Urothelium cell line (cell line): ENCODE measurements around the gene CLDN5.

Experiments
- DNase-seq: peaks from one replicate; pipeline ENCODE4 v3.0.0; 2011; ENCODE audit warnings: low spot score, mixed read lengths
- FAIRE-seq: peaks from 2 replicates; lab custom pipeline; 2011; peaks lifted over from hg19 to GRCh38; lab: Jason Lieb, UNC

Gene CLDN5

GRCh38 chr22:19523240-19524169 lies 705 bp downstream of the CLDN5 start:
- no peak for DNase-seq
- peak; percentile 42 for FAIRE-seq

GRCh38 chr22:19522881-19523239 lies 1.4 kb downstream of the CLDN5 start:
- DNase-seq (peak; percentile 9), FAIRE-seq (no peak)

DNA sequence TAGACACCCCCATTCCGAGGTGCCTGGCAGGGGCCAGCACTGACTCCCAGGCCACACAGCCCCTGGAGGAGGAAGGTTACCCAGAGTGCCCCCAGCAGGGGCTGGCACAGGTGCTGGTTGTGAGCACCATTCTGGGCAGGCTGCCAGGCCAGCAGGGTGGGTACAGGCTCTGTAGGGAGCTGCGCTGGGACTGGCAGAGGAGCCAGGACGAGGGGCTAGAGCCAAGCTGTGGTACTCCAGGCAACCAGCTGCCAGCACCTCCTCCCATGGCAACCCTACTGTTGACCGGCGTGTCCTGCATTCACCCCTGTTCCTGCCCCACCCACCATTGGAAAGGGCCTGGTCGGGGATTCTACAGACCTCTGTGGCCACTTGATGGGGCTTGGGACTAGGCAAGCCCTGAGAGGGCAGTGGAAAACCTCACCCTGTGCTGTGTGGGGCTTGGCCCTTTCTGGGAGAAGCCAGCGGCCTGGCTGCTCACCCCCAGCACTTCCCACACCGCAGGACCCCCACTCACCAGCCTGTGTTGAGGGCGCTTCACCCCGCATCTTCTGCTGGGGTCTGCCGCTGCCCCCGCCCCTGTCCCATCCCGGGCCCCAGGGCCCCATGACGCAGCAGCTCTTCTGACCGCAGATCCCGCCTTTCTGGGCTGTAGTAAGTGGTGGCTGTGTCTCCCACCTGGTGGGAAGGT lies 1.9 kb downstream of the CLDN5 start:
- DNase-seq (peak; percentile 13), FAIRE-seq (no peak)

- FAIRE-seq (no peak), DNase-seq (no peak)
Measured at GRCh38 chr22:19520566-19521305, 3.5 kb downstream of the CLDN5 start.

- peak; percentile 5 for DNase-seq
- FAIRE-seq = no peak
Measured at GRCh38 chr22:19520007-19520406, 4.2 kb downstream of the CLDN5 start.

GRCh38 chr22:19519041-19519926 lies 4.9 kb downstream of the CLDN5 start:
- DNase-seq = peak; percentile 4
- FAIRE-seq = no peak

- FAIRE-seq (no peak), DNase-seq (no peak)
Measured at GRCh38 chr22:19518635-19519034, 5.6 kb downstream of the CLDN5 start.

DNA sequence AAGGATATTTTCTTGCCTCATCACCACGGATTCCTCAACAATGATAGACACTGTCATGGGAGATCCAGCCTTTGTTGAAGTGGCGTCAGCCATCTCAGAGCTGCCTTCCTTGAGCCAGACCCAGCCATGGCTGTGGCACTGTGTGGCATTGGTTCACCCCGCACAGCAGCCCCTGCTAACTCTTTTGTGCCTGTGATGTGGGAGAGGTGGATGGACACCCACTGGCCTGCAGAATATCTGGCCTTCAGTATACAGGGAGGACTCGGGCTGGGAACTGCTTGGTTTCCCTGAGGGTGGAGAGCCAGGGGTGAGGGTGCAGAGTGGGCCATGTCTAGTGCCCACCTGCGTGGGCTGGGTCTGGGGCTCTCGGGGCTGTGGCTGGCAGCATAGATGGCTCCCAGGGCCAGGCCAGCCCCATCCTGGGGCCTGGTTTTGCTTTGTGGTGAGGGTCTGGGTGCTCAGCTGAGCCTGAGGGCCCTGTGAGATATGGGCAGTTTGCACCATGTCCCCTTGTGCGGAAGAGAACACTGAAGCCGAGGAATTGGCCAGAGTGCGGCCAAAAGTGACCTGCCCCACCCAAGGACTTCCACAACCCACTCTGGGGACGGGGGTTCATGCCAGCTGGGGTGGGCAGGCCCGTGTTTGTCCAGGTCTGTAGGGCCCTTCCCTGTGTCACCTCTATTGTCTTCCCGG lies 6.1 kb downstream of the CLDN5 start:
- FAIRE-seq = peak; percentile 9
- peak; percentile 2 for DNase-seq

DNA sequence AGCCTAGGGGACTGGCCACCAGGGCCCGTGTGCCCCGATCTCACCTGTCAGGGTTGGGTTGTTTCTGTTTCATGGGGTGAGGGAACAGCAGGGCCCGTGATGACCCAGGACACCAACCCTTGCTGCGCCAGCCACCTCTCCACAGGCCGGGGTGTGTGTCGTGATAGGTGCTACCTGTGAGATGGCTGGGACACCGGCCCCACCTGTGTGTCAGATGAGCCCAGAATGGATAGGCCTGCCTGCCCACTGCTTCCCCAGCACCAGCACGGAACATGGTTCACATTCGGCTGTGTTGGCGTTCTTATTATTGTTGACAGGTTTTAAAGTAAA lies 7.1 kb downstream of the CLDN5 start:
- FAIRE-seq (peak; percentile 50), DNase-seq (peak; percentile 4)

DNA sequence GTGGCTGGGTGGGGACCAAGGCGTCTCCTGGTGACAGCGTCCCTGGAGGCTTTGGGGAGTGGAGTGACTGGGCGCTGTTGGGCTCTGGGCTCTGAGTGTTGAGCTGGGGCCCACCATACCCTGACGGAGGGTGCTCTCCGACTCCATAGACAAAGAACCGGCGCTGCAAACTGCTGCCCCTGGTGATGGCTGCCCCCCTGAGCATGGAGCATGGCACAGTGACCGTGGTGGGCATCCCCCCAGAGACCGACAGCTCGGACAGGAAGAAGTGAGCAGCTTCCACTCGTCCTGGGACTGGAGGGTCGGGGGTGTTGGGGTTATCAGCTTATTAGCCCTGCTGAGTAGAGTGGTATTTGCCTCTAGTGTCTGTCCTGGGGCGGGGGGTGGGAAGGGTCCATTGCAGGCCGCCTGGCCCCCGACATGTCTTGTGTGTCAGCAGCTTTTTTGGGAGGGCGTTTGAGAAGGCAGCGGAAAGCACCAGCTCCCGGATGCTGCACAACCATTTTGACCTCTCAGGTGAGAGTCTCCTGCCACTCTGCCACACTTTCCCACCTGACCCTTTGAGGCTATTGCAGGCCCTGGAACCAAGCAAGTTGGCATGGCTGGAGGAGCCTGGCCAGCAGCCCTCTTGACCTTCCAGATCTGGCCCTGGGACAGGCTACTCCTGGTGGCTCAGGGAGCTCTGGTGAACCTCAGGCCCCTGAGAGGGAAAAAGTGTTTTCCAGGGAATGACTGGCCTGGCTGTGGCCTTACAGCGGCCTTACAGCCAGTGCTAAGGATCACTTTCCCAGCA lies 7.6 kb downstream of the CLDN5 start:
- FAIRE-seq = no peak
- no peak for DNase-seq

DNA sequence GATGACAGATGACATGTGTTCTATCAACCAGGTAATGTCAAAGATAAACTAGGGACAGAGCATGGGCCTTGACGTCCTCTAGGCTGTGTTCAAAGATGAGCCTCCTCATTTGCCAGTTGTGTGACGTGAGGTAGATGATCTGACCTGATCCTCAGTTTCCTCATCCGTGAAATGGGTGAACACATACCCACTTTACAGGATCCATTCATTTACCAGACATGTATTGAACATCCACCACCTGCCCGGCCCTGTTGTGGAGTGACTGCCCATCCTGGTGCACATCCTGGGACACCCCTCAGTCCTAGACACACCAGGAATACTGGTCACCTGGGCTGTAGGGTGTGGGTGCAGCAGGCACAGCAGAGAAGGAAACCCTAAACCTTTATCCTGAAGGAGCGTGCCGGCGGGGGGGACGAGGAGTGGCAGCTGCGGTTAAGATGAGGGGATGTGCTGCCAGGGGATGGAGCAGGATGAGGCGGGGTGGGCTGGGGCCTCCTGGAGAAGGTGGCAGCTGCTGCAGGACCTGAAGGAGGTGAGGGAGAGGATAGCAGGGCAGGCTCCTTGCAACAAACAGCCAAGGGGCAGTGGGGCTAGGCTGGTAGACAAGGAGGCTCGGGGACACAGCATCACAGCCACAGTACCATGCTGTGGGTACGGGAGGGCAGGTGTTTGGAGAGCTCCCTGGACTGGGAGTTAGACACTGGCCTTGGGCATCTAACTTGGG lies 8.4 kb downstream of the CLDN5 start:
- no peak for DNase-seq
- peak; percentile 73 for FAIRE-seq

- DNase-seq (peak; percentile 3), FAIRE-seq (no peak)
Measured at GRCh38 chr22:19514831-19515565, 9.2 kb downstream of the CLDN5 start.

DNA sequence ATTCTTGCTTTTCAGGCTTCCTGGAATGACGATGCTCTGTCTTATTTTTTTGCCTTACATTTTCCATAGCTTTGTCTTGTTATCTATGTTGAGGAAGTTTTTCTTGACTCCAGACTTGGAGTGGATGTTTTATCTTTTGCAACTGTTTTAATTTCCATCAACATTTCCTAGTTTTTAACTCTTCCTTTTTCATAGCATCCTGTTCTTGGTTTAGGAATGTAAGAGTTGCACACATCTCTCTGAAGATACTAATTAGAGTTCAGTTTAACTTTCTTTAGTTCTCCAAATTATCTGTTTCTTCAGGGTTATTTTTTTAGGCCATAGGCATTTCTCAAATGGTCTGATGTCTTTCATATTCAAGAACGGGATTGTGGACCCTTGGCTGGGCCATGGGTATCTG lies 10.4 kb downstream of the CLDN5 start:
- no peak for FAIRE-seq

DNA sequence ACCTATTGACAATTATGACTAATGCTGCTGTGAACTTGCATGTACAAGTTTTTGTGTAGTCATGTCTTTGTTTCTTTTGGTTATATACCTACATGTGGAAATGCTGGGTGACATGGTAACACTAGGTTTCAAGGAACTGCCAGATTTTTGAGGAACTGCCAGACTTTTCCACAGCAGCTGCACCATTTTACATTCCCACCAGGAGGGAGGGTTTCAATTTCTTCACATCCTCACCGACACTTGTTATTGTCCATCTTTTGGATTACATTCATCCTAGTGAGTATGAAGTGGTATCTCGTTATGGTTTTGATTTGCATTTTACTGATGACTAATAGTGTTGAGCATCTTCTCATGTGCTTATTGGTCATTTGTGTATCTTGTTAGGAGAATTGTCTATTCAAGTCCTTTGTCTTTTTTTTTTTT lies 13.3 kb downstream of the CLDN5 start:
- FAIRE-seq (peak; percentile 50), DNase-seq (no peak)

More for the DNA sequence above, 10.4 kb downstream of the CLDN5 start:
- DNase-seq = no peak

GRCh38 chr22:19509923-19510322 lies 14.3 kb downstream of the CLDN5 start:
- no peak for FAIRE-seq
- DNase-seq = no peak

- peak; percentile 46 for FAIRE-seq
- no peak for DNase-seq
Measured at GRCh38 chr22:19509191-19509590, 15.0 kb downstream of the CLDN5 start.

DNA sequence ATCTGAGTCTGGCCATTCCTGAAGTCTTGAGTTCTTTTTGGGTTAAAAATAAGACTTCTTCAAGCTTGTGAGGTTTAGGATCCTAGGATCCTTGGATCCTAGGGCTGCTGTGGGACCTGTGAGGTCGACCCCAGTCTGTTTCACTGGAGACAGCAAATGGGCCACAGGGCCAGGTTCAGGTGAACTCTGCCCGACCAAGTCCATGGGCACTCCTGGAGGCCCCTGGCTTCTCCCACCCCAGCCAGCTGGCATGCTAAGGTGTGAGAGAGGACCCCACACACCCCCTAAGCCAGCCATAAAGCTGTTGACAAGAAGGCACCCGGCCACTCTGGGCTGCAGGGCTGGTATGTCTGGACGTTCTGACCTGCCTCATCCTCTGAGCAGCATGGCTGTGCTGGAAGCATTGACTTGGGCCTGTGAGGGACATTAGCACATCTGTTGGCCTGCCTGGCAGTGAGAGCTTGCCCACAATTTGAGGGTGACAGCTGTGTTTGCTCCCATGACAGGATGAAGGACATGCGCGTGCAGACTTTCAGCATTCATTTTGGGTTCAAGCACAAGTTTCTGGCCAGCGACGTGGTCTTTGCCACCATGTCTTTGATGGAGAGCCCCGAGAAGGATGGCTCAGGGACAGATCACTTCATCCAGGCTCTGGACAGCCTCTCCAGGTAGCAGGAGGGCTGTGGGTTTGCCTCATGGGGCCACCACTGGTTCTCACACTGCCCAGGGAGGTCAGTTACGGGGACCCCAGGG lies 16.0 kb downstream of the CLDN5 start:
- peak; percentile 48 for FAIRE-seq
- no peak for DNase-seq
